ENCODE results near the gene CLDN6.

DNA sequence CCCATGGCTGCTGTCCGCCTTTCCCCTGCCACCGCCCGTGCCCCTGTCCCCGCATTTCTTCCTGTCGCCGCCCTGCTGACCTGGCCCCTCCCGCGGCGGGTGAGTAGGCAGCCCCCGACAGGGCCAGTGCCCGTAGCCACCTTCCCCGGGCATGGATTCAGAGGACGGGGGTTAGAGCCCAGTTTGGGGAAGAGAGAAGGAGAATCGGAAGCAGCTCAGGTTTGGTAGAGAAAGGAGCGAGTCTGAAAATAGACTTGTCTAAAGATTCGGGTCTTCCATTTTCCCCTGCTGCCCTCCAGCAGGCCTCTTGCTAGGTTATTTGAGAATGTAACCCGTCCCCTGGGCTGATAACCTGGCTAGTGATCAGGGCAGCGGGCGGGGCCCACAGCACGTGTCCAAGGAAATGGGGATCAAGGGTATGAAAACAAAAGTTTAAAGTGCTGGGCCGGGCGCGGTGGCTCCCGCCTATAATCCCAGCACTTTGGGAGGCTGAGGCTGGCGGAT, 13.2 kb downstream of the CLDN6 start:
- TF ChIP-seq, protein P1, sequence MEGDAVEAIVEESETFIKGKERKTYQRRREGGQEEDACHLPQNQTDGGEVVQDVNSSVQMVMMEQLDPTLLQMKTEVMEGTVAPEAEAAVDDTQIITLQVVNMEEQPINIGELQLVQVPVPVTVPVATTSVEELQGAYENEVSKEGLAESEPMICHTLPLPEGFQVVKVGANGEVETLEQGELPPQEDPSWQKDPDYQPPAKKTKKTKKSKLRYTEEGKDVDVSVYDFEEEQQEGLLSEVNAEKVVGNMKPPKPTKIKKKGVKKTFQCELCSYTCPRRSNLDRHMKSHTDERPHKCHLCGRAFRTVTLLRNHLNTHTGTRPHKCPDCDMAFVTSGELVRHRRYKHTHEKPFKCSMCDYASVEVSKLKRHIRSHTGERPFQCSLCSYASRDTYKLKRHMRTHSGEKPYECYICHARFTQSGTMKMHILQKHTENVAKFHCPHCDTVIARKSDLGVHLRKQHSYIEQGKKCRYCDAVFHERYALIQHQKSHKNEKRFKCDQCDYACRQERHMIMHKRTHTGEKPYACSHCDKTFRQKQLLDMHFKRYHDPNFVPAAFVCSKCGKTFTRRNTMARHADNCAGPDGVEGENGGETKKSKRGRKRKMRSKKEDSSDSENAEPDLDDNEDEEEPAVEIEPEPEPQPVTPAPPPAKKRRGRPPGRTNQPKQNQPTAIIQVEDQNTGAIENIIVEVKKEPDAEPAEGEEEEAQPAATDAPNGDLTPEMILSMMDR (conservative IDR thresholded peaks at IDR 0.05; ENCODE audit: low read length) = no peak
- TF ChIP-seq EZH2phosphoT487 (IDR thresholded peaks at IDR 0.05; ENCODE audit: borderline replicate concordance, low read depth, low read length) = no peak
